ENCODE data around the gene RPL38. TPM values are rescaled to one million over a fixed set of nuclear protein-coding genes. Genes with fewer than 3 reads are reported as not detected.

The RPL38 gene
- total RNA-seq, 2 experiments from 2014 or later: 2,305 to 2,531 TPM

GRCh38 chr17:74240618-74241205, 37.2 kb downstream of the RPL38 start:
- Histone ChIP-seq H3K9me3 (ENCODE audit: control insufficient read depth in 1 of 2, insufficient read depth in 1 of 2, low read length in 2 of 2) (no peaks in the 10 kb centered on the region), H3K27me3 (ENCODE audit: control insufficient read depth in 1 of 2, insufficient read depth in 2 of 2, low read length in 2 of 2) (no peaks in the 10 kb centered on the region), H3K4me1 (ENCODE audit: insufficient read depth, low read length) (no peaks in the 10 kb centered on the region), H3K36me3 (ENCODE audit: insufficient read depth, low read length) (peaks cover 23% of the 10 kb centered on the region), H3K27ac (ENCODE audit: low read depth in 1 of 2, low read length in 2 of 2) (no peak overlapping the region), H3K4me3 (ENCODE audit: low read length) (no peak overlapping the region)
- POLR2A ChIA-PET: no interaction called here
- ATAC-seq (ENCODE audit: poor library complexity) (no peak), DNase-seq (no peak)
- Mint-ChIP-seq H3K36me3 (ENCODE audit: low read depth) (no peaks in the 10 kb centered on the region), H3K27ac (no peak overlapping the region), H3K4me1 (ENCODE audit: low read depth) (no peaks in the 10 kb centered on the region), H3K9me3 (no peaks in the 10 kb centered on the region), H3K27me3 (no peaks in the 10 kb centered on the region), H3K4me3 (no peak overlapping the region)
- CTCF ChIA-PET: no interaction called here
- intact Hi-C loops (cut with DNase I, micrococcal nuclease): no loop called here
- TF ChIP-seq, protein P1, sequence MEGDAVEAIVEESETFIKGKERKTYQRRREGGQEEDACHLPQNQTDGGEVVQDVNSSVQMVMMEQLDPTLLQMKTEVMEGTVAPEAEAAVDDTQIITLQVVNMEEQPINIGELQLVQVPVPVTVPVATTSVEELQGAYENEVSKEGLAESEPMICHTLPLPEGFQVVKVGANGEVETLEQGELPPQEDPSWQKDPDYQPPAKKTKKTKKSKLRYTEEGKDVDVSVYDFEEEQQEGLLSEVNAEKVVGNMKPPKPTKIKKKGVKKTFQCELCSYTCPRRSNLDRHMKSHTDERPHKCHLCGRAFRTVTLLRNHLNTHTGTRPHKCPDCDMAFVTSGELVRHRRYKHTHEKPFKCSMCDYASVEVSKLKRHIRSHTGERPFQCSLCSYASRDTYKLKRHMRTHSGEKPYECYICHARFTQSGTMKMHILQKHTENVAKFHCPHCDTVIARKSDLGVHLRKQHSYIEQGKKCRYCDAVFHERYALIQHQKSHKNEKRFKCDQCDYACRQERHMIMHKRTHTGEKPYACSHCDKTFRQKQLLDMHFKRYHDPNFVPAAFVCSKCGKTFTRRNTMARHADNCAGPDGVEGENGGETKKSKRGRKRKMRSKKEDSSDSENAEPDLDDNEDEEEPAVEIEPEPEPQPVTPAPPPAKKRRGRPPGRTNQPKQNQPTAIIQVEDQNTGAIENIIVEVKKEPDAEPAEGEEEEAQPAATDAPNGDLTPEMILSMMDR (IDR thresholded peaks at IDR 0.05): no peak

DNA sequence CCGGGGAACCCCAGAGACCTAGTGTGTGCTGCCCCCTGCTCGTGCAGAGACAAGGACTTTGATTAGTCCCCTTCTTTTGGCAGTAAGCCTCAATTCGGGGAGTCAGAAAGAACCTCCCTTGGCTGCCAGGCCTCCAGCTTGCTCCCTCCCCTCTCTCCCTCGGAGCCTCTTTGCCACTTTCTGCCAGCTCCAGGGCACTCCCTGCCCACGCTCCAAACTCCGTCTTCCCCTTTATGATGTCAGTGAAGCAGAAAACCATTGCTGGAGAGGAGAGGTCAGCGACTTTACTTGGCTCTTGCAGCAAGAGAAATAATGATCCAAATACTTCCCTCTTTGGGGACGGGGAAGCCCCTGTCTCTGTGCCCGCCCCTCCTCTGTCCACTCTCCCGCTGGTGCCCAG, 38.0 kb downstream of the RPL38 start:
- DNase-seq (no peak), ATAC-seq (ENCODE audit: poor library complexity) (no peak)
- H3K36me3 ChIP-seq (ENCODE audit: insufficient read depth, low read length): peaks cover 23% of the 10 kb centered on the region
- Mint-ChIP-seq H3K9me3 (no peaks in the 10 kb centered on the region), H3K36me3 (ENCODE audit: low read depth) (no peaks in the 10 kb centered on the region), H3K27me3 (no peaks in the 10 kb centered on the region), H3K4me3 (no peak overlapping the region), H3K4me1 (ENCODE audit: low read depth) (no peaks in the 10 kb centered on the region), H3K27ac (no peak overlapping the region)
- no peak overlapping the region for H3K4me3 ChIP-seq (ENCODE audit: low read length)
- TF ChIP-seq, protein P1 (IDR thresholded peaks at IDR 0.05): no peak
- no peaks in the 10 kb centered on the region for H3K4me1 ChIP-seq (ENCODE audit: insufficient read depth, low read length)
- H3K27me3 ChIP-seq (ENCODE audit: control insufficient read depth in 1 of 2, insufficient read depth in 2 of 2, low read length in 2 of 2): no peaks in the 10 kb centered on the region
- H3K27ac ChIP-seq (ENCODE audit: low read depth in 1 of 2, low read length in 2 of 2): no peak overlapping the region
- intact Hi-C loops (cut with DNase I, micrococcal nuclease): no loop called here
- ChIA-PET CTCF (no interaction called here), POLR2A (no interaction called here)
- H3K9me3 ChIP-seq (ENCODE audit: control insufficient read depth in 1 of 2, insufficient read depth in 1 of 2, low read length in 2 of 2): no peaks in the 10 kb centered on the region

DNA sequence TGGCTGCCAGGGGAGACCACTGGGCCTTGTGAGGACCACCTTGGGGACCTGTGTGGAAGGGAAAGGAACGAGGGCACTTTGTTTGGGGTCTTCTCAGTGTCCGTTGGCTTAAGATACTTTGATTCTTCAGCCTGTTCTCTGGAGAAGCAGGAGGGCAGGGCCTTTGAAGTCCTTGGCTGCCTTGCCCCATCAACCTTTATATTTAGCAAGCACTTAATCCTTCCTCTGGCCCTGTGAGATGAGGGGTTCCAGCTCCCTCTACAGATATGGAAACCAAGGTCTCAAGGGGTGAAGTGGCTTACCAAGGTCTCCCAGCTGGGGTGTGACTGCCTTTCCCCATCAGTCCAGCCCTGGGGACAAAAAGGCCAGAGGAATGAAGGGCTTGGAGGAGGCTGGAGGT, 38.4 kb downstream of the RPL38 start:
- Histone ChIP-seq H3K36me3 (ENCODE audit: insufficient read depth, low read length) (peaks cover 23% of the 10 kb centered on the region), H3K27ac (ENCODE audit: low read depth in 1 of 2, low read length in 2 of 2) (no peak overlapping the region), H3K9me3 (ENCODE audit: control insufficient read depth in 1 of 2, insufficient read depth in 1 of 2, low read length in 2 of 2) (no peaks in the 10 kb centered on the region), H3K4me3 (ENCODE audit: low read length) (no peak overlapping the region), H3K4me1 (ENCODE audit: insufficient read depth, low read length) (no peaks in the 10 kb centered on the region), H3K27me3 (ENCODE audit: control insufficient read depth in 1 of 2, insufficient read depth in 2 of 2, low read length in 2 of 2) (no peaks in the 10 kb centered on the region)
- H3K4me3 Mint-ChIP-seq: no peak overlapping the region
- no peaks in the 10 kb centered on the region for H3K9me3 Mint-ChIP-seq
- H3K27me3 Mint-ChIP-seq: no peaks in the 10 kb centered on the region
- POLR2A ChIA-PET: no interaction called here
- TF ChIP-seq, protein P1 (IDR thresholded peaks at IDR 0.05): no peak
- H3K4me1 Mint-ChIP-seq (ENCODE audit: low read depth): no peaks in the 10 kb centered on the region
- no peak for DNase-seq
- ATAC-seq (ENCODE audit: poor library complexity): no peak
- no peaks in the 10 kb centered on the region for H3K36me3 Mint-ChIP-seq (ENCODE audit: low read depth)
- CTCF ChIA-PET: no interaction called here
- intact Hi-C loops (cut with DNase I, micrococcal nuclease): no loop called here
- no peak overlapping the region for H3K27ac Mint-ChIP-seq

Data from CD4-positive, alpha-beta T cell (primary cell).